Peyer's patch (tissue), 4 donors: ENCODE data around the gene FGL2.

Experiments used
- CTCF ChIP-seq, 6 experiments: fragments of 450-650 bp in 4 of 6; fragments of 200-600 bp in 2 of 6; sonication (generic) in 1 of 6; IDR thresholded peaks; one replicate each; pipeline ENCODE4 v1.5.1; 2017 to 2019; ENCODE audit warnings: antibody characterized with exemption in 6 of 6, mild to moderate bottlenecking in 3 of 6, moderate library complexity in 1 of 6
- POLR2A ChIP-seq, 2 donors: fragments of 450-650 bp; IDR thresholded peaks; one replicate each; pipeline ENCODE4 v1.5.1; 2017; ENCODE audit warnings: antibody characterized with exemption in 2 of 2, mild to moderate bottlenecking in 2 of 2, moderate library complexity in 2 of 2

DNA sequence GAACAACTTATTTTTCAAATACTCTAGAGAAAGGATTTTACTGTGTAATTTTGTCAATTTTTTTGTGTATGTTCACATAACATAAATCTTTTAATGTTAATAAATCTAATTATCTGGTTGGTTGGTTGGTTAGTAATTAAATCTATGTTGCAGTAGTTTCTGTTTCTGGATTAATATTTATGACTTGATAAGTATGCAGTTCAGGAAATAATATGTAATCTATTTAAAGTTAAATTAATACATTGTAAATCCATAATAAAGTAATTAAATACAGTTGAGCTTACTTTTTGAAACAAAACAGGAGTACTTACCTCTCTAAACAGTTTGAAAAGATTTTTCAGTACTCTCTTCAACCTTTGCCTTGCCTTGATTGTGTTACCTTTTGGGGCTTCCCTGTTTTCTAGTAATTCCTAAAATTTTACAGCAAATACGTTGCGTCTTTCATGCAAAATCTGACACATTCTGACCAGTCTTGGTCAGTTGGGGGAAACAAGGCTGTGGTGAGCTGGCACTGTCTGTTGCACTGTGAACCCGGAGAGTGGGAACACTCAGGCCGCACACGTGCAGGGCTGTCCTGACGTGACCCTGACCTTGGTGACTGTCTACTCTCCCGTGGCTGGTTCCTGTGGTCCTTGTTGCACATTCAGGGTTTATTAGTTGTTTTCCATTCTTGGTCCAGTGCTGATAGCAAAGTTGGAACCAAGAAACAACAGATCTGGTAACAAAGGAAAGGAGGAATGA is 45.6 kb upstream of the FGL2 start:
- TF ChIP-seq POLR2A (IDR thresholded peaks at IDR 0.05) = no peak
- TF ChIP-seq CTCF (IDR thresholded peaks at IDR 0.05) = no peak
